HFF-Myc (cell line): ENCODE data around the gene DNAJA2.
"Not testable (repeated sequence)": the region's sequence is repeated elsewhere in the genome, so short reads cannot be mapped to it uniquely, and the experiment has no call there.

Experiments used
- DNase-seq: peaks from one replicate; pipeline ENCODE4 v3.0.0-alpha.2; 2011; ENCODE audit warnings: low read depth; ENCODE audit errors: extremely low read depth
- H3K4me3 ChIP-seq: replicated peaks from 2 replicates; pipeline ENCODE4 v1.5.1; 2011; ENCODE audit warnings: low read depth, mild to moderate bottlenecking, control low read depth, low read length
- CTCF ChIP-seq: IDR thresholded peaks from 2 replicates; pipeline ENCODE4 v1.5.1; 2012; ENCODE audit warnings: mild to moderate bottlenecking, low read depth, low read length, control low read depth; ENCODE audit errors: missing control alignments

The DNAJA2 gene

GRCh38 chr16:47008612-47009011 is 35.1 kb upstream of the DNAJA2 start:
- DNase-seq, result no peak
- TF ChIP-seq CTCF, result no peak
- no peak overlapping the region for H3K4me3 ChIP-seq

GRCh38 chr16:47008174-47008573 is 34.7 kb upstream of the DNAJA2 start:
- no peak for TF ChIP-seq CTCF
- H3K4me3 ChIP-seq, result no peak overlapping the region
- DNase-seq, result no peak

- DNase-seq, result no peak
- no peak overlapping the region for H3K4me3 ChIP-seq
- TF ChIP-seq CTCF, result no peak
These were observed 31.2 kb upstream of the DNAJA2 start for GRCh38 chr16:47004652-47005051.

DNA sequence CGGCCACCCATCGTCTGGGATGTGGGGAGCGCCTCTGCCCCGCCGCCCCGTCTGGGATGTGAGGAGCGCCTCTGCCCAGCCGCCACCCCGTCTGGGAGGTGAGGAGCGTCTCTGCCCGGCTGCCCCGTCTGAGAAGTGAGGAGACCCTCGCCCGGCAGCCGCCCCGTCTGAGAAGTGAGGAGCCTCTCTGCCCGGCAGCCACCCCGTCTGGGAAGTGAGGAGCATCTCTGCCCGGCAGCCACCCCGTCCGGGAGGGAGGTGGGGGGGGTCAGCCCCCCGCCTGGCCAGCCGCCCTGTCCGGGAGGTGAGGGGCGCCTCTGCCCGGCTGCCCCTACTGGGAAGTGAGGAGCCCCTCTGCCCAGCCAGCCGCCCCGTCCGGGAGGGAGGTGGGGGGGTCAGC is 26.6 kb upstream of the DNAJA2 start:
- DNase-seq, H3K4me3 ChIP-seq: not testable (repeated sequence)

GRCh38 chr16:46997844-46998243 is 24.4 kb upstream of the DNAJA2 start:
- no peak for TF ChIP-seq CTCF
- DNase-seq, result no peak
- H3K4me3 ChIP-seq, result no peak overlapping the region

- TF ChIP-seq CTCF, result no peak
- no peak for DNase-seq
- H3K4me3 ChIP-seq, result no peak overlapping the region
These were observed 23.5 kb upstream of the DNAJA2 start for GRCh38 chr16:46996952-46997458.

- DNase-seq, result no peak
- no peak overlapping the region for H3K4me3 ChIP-seq
- TF ChIP-seq CTCF, result no peak
These were observed 22.9 kb upstream of the DNAJA2 start for GRCh38 chr16:46996391-46996790.
